ENCODE results near the gene GLIS2.

GLIS2 gene

DNA sequence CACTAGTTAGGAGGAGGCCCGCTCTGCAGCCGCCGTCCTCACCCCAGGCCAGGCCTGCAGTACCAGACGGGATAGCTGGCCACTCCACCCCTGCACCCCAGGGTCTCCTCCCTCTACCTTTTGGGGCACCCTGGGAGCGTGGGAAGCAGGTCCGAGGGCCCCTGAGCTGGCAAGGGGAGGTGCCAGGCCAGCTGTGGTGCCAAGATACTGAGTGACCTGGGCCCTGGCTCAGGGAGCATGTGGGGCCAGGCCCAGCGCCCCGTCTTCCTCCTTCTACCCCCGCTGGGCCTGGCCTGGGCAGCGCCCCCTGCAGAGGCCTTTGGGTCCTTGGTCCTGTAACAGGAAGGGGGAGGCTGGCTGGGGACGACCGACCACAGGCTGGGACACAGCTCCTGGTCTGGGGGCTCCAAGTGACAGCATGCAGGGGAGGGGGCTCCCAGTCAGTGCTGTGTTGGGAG lies 22.3 kb downstream of the GLIS2 start:
- in situ Hi-C loops (cut with MboI; ENCODE audit: low sequenced_read_pairs, unreplicated experiment), result no loop called here
- no peak for DNase-seq (ENCODE audit: low spot score)
- TF ChIP-seq, protein P1, sequence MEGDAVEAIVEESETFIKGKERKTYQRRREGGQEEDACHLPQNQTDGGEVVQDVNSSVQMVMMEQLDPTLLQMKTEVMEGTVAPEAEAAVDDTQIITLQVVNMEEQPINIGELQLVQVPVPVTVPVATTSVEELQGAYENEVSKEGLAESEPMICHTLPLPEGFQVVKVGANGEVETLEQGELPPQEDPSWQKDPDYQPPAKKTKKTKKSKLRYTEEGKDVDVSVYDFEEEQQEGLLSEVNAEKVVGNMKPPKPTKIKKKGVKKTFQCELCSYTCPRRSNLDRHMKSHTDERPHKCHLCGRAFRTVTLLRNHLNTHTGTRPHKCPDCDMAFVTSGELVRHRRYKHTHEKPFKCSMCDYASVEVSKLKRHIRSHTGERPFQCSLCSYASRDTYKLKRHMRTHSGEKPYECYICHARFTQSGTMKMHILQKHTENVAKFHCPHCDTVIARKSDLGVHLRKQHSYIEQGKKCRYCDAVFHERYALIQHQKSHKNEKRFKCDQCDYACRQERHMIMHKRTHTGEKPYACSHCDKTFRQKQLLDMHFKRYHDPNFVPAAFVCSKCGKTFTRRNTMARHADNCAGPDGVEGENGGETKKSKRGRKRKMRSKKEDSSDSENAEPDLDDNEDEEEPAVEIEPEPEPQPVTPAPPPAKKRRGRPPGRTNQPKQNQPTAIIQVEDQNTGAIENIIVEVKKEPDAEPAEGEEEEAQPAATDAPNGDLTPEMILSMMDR (IDR thresholded peaks at IDR 0.05; ENCODE audit: borderline replicate concordance, control extremely low read depth, extremely low read depth, insufficient read depth, missing control alignments), result no peak

DNA sequence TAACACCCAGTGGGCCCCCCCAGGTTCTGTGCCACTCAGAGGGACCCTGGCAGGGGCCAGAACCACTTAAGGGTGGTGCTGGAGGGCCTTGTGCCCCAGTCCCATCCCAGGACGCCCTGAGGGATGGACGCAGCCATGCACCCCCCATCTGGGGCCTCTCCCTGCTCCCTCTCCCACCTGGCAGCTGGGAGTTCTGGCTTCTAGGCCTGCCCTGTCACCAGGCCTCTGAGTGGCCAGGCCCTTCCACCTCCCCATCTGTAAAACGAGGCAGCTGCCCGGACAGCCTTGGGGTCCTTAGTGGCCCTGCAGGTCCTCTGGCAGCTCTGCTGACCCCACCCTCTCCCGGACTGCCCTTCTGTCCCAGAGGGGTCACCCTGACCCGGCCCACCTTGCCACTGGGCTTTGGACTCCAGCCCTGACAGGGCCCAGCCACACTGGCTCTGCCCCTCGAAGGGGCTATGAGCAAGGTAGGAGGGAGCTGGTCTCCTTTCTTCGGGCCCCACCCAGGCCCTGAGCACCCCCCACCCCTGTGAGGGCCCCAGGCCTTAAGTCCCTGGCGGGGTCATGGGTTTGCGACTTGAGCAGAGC lies 22.9 kb downstream of the GLIS2 start:
- TF ChIP-seq, protein P1 (IDR thresholded peaks at IDR 0.05; ENCODE audit: borderline replicate concordance, control extremely low read depth, extremely low read depth, insufficient read depth, missing control alignments), result no peak
- in situ Hi-C loops (cut with MboI; ENCODE audit: low sequenced_read_pairs, unreplicated experiment), result no loop called here

DNA sequence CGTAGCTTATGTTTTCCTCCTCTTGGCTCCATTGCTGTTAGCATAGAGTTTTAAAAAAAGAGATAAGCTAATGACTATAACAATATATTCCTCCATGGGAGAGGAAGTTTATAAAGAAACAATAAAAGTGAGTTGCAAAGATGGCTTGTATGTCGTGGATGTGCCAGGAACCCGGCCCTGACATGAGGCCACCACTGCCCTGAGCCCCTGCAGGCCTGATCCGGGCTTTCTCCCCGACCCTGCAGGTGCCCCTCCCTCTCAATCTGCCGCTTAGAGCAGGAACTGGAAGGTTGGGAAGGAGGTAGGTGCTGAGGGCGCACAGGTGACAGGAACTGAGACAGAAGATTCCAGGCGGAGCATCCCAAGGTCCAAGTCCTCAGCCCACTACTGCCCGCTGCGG lies 23.6 kb downstream of the GLIS2 start:
- no peak for DNase-seq (ENCODE audit: low spot score)
- in situ Hi-C loops (cut with MboI; ENCODE audit: low sequenced_read_pairs, unreplicated experiment), result no loop called here
- TF ChIP-seq, protein P1 (IDR thresholded peaks at IDR 0.05; ENCODE audit: borderline replicate concordance, control extremely low read depth, extremely low read depth, insufficient read depth, missing control alignments), result no peak

More for the DNA sequence above, 22.9 kb downstream of the GLIS2 start:
- DNase-seq (ENCODE audit: low spot score), result no peak

DNA sequence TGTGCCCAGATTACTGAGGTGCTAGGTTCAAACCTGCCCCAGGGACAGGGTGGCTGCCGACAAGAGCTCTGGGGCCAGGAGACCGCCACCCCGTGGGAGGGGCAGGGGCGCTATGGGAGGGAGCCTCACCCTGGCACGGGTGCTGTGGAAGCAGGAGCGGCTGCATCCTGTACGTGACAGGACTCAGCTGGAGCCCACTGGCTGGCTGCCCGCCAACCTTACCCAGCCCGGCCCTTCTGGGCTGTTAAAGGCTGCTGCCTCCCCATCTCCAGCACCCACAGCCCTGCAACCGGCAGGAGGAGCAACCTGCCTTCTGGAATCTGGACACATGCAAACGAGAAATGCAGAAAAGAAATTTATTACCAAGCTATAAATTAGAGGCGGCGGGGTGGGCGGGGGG lies 24.0 kb downstream of the GLIS2 start:
- DNase-seq (ENCODE audit: low spot score), result no peak
- TF ChIP-seq, protein P1 (IDR thresholded peaks at IDR 0.05; ENCODE audit: borderline replicate concordance, control extremely low read depth, extremely low read depth, insufficient read depth, missing control alignments), result no peak
- in situ Hi-C loops (cut with MboI; ENCODE audit: low sequenced_read_pairs, unreplicated experiment), result no loop called here

DNA sequence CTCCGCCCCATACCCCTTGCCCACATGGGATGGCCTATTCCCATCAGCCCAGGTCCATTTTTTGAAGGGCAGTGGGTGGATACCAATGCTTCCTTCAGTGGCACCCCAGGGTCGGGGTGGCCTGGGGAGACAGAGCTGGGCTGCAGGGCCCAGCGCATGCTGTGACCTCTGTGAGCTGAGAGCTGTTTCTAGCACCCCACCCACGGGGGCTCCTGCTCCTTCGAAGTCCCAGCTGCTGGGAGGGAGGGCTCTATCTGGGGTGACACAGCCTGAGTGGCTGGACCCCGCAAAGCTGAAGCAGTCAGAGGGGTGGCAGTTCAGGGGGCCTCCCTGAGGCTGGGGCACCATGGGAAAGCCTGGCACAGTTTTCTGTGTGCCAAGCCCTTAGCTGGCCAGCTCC lies 24.6 kb downstream of the GLIS2 start:
- TF ChIP-seq, protein P1 (IDR thresholded peaks at IDR 0.05; ENCODE audit: borderline replicate concordance, control extremely low read depth, extremely low read depth, insufficient read depth, missing control alignments), result no peak
- in situ Hi-C loops (cut with MboI; ENCODE audit: low sequenced_read_pairs, unreplicated experiment), result no loop called here
- no peak for DNase-seq (ENCODE audit: low spot score)

DNA sequence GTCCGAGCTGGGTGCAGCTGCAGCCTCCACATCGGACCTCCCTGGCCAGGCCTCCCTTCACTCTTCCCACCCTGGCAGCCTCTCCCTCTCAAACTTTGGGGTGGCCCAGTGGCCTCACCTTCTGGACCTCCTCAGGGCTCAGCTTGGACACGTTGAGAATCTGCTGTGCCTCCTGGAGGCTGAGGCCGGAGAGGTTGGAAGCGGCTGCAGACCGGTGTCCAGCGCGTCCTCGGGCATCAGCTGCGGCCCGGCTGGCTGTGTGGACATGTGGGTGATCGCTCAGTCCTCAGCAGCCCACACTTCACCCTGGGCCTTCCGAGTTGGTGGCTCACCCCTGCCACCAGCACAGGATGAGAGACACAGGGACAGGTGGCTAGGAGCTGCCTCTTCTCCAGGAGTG lies 25.4 kb downstream of the GLIS2 start:
- DNase-seq (ENCODE audit: low spot score), result no peak
- in situ Hi-C loops (cut with MboI; ENCODE audit: low sequenced_read_pairs, unreplicated experiment), result no loop called here
- TF ChIP-seq, protein P1 (IDR thresholded peaks at IDR 0.05; ENCODE audit: borderline replicate concordance, control extremely low read depth, extremely low read depth, insufficient read depth, missing control alignments), result no peak

Data from GM13976 (cell line).